Mesenchymal stem cell (in vitro differentiated cells and primary cell): ENCODE data around the gene CCNE1.

Source experiments
- DNase-seq: peaks from one replicate; pipeline ENCODE4 v3.0.0-alpha.2; 2013
- H2AFZ ChIP-seq: one replicate; pipeline ENCODE4 v1.6.1; 2013; ENCODE audit warnings: low read depth, mild to moderate bottlenecking, control low read depth, inconsistent platforms, low read length, moderate library complexity
- H2AK5ac ChIP-seq: 2 replicates; pipeline ENCODE4 v1.6.1; 2013; ENCODE audit warnings: low read length, moderate library complexity, mild to moderate bottlenecking, inconsistent platforms; ENCODE audit not compliant: severe bottlenecking
- H2BK120ac ChIP-seq: one replicate; pipeline ENCODE4 v1.6.1; 2013; ENCODE audit warnings: low read depth, mild to moderate bottlenecking, inconsistent platforms, low read length, moderate library complexity
- H2BK12ac ChIP-seq, 2 experiments: one replicate each; pipeline ENCODE4 v1.6.1; 2013; ENCODE audit warnings: inconsistent platforms in 2 of 2, low read length in 2 of 2, mild to moderate bottlenecking in 2 of 2, moderate library complexity in 2 of 2, control low read depth in 1 of 2
- H2BK15ac ChIP-seq: one replicate; pipeline ENCODE4 v1.6.1; 2013; ENCODE audit warnings: mild to moderate bottlenecking, low read depth, inconsistent platforms; ENCODE audit not compliant: poor library complexity, severe bottlenecking
- H2BK5ac ChIP-seq: 2 replicates; pipeline ENCODE4 v1.6.1; 2013; ENCODE audit warnings: low read depth, mild to moderate bottlenecking, low read length, control low read depth, inconsistent platforms; ENCODE audit not compliant: poor library complexity, severe bottlenecking
- H3K14ac ChIP-seq, 2 experiments: one replicate each; pipeline ENCODE4 v1.6.1; 2013; ENCODE audit warnings: inconsistent platforms in 2 of 2, low read length in 2 of 2, control low read depth in 1 of 2, mild to moderate bottlenecking in 1 of 2, moderate library complexity in 1 of 2
- H3K18ac ChIP-seq, 2 experiments: one replicate each; pipeline ENCODE4 v1.6.1; 2013; ENCODE audit warnings: inconsistent platforms in 2 of 2, low read length in 2 of 2, control low read depth in 1 of 2, low read depth in 1 of 2, mild to moderate bottlenecking in 1 of 2
- H3K23ac ChIP-seq, 2 experiments: one replicate each; pipeline ENCODE4 v1.6.1; 2013; ENCODE audit warnings: inconsistent platforms in 2 of 2, low read length in 2 of 2, mild to moderate bottlenecking in 2 of 2, moderate library complexity in 2 of 2, control low read depth in 1 of 2
- H3K27ac ChIP-seq: 2 replicates; pipeline ENCODE4 v1.5.1; 2013; ENCODE audit warnings: mild to moderate bottlenecking, moderate library complexity, low read length, control low read depth, inconsistent platforms; ENCODE audit not compliant: poor library complexity, severe bottlenecking
- H3K27me3 ChIP-seq, 2 experiments: 2 replicates each; pipeline versions ENCODE4 v1.6.1 to v1.7.0; 2013; ENCODE audit warnings: low read length in 2 of 2, mild to moderate bottlenecking in 2 of 2, moderate library complexity in 2 of 2, control low read depth in 1 of 2, inconsistent platforms in 1 of 2; ENCODE audit not compliant: control insufficient read depth in 1 of 2, insufficient read depth in 1 of 2
- H3K36me3 ChIP-seq, 2 experiments: 2 replicates each; pipeline versions ENCODE4 v1.6.1 to v1.7.0; 2013; ENCODE audit warnings: low read length in 2 of 2, control low read depth in 1 of 2, inconsistent platforms in 1 of 2, low read depth in 1 of 2, mild to moderate bottlenecking in 1 of 2; ENCODE audit not compliant: insufficient read depth in 2 of 2, control insufficient read depth in 1 of 2
- H3K4ac ChIP-seq, 2 experiments: one replicate each; pipeline ENCODE4 v1.6.1; 2013; ENCODE audit warnings: inconsistent platforms in 2 of 2, low read length in 2 of 2, mild to moderate bottlenecking in 2 of 2, moderate library complexity in 2 of 2, control low read depth in 1 of 2, low read depth in 1 of 2
- H3K4me1 ChIP-seq: 2 replicates; pipeline ENCODE4 v1.6.1; 2013; ENCODE audit warnings: low read depth, low read length, control low read depth; ENCODE audit not compliant: control insufficient read depth, insufficient read depth
- H3K4me2 ChIP-seq: 2 replicates; pipeline ENCODE4 v1.6.1; 2013; ENCODE audit warnings: low read length, mild to moderate bottlenecking, inconsistent platforms; ENCODE audit not compliant: poor library complexity, severe bottlenecking
- H3K4me3 ChIP-seq, 2 experiments: 2 replicates each; pipeline versions ENCODE4 v1.5.1 to v1.7.0; 2013; ENCODE audit warnings: low read length in 2 of 2, mild to moderate bottlenecking in 2 of 2, control low read depth in 1 of 2, low read depth in 1 of 2; ENCODE audit not compliant: insufficient read depth in 1 of 2
- H3K79me1 ChIP-seq: replicated peaks from 2 replicates; pipeline ENCODE4 v1.6.1; 2013; ENCODE audit warnings: mild to moderate bottlenecking, control low read depth, low read length, inconsistent platforms; ENCODE audit not compliant: poor library complexity, severe bottlenecking
- H3K9ac ChIP-seq: 2 replicates; pipeline ENCODE4 v1.7.0; 2013; ENCODE audit warnings: mild to moderate bottlenecking, low read length, moderate library complexity
- H3K9me3 ChIP-seq: 2 replicates; pipeline ENCODE4 v1.7.0; 2013; ENCODE audit warnings: mild to moderate bottlenecking, low read length; ENCODE audit not compliant: control insufficient read depth
- H4K8ac ChIP-seq: one replicate; pipeline ENCODE4 v1.6.1; 2013; ENCODE audit warnings: inconsistent platforms, mild to moderate bottlenecking, low read length, moderate library complexity
- H4K91ac ChIP-seq: one replicate; pipeline ENCODE4 v1.6.1; 2013; ENCODE audit warnings: mild to moderate bottlenecking, low read length, inconsistent platforms
- WGBS: methylation state at CpG from one replicate; pipeline ENCODE4 v1.1.7; 2013; ENCODE audit warnings: mixed read lengths; 5-methylcytosine and 5-hydroxymethylcytosine counted together

CCNE1 gene

DNA sequence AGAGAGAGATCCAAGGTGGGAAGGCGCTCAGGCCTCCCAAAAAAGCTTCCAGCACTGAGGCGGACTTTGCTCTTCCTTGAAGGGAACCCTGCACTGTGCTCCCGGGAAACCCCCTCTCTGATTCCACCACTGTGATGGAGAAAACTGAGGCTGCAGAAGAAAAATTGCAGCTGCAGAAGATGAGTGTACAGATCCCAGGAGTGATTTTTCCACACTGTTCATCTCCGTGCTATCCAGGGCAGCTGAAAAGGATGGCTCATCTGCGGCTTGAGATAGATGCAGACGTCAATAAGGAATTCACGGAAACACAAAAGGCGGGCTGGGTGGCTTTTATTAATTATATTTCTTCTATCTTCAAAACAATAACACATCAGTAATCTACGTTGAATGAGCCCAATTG, 26.2 kb downstream of the CCNE1 start:
- no peak for DNase-seq
- no peak overlapping the region for H3K9ac ChIP-seq
- H3K4me2 ChIP-seq, result no peak overlapping the region
- no peaks in the 10 kb centered on the region for H3K36me3 ChIP-seq
- no peaks in the 10 kb centered on the region for H3K9me3 ChIP-seq
- no peak overlapping the region for H2AFZ ChIP-seq
- no peak overlapping the region for H4K8ac ChIP-seq
- no peak overlapping the region for H3K18ac ChIP-seq
- no peaks in the 10 kb centered on the region for H3K79me1 ChIP-seq
- no peak overlapping the region for H4K91ac ChIP-seq
- H3K4me3 ChIP-seq, result no peak overlapping the region
- 87% methylated on average over 7 of the region's 9 CpGs for WGBS
- H3K14ac ChIP-seq, result no peak overlapping the region
- no peak overlapping the region for H2AK5ac ChIP-seq
- no peak overlapping the region for H2BK12ac ChIP-seq
- H3K27ac ChIP-seq, result no peak overlapping the region
- H3K27me3 ChIP-seq, result peaks cover 26 to 48% of the 10 kb centered on the region in 2 experiments
- no peak overlapping the region for H3K4ac ChIP-seq
- H2BK5ac ChIP-seq, result no peak overlapping the region
- peaks cover 9% of the 10 kb centered on the region for H3K4me1 ChIP-seq
- H2BK120ac ChIP-seq, result no peak overlapping the region
- no peak overlapping the region for H2BK15ac ChIP-seq
- no peak overlapping the region for H3K23ac ChIP-seq

DNA sequence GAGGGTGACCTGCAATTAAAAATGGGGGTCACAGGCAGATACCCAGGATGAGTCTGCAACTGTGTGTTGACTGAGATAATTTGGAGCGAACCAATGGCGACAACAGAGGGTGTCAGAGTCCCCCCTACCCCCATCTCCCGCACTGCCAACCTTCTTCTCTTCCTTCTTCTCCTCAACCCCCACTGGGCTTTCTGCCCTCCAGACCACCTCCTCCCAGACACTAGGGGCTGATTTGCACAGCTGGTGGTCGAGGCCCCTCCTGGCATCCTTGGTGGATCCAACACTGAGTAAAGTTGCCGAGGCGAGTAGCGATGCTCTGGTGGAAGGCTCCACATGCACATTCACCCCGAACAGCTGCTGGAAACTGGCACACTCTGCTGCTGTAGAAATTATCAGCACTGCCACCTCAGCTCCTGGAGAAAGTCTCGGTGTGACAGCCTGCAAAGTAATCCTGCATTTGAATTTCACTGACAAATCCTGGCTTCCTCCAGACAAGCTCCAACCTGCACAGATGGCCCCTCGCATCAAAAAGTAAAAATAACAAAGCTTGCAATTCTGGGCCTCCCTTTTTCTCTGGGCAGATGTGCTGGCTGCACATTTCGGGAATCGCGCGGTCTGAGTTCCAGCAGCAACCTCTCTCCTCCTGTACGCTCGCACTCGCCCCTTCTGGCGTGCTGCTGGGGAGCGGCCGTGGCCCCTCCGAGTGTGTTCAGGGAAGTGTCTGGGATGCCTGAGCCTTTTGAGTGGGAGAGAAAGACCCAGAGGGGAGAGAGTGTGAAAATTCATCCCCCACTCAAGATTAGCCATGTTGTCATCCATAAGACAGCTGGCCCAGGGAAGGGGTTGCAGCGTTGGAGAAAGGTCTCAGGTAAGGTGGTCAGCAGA, 28.5 kb downstream of the CCNE1 start:
- Histone ChIP-seq H2BK15ac (no peak overlapping the region), H3K79me1 (no peaks in the 10 kb centered on the region), H3K9me3 (no peaks in the 10 kb centered on the region), H3K36me3 (no peaks in the 10 kb centered on the region), H2AK5ac (no peak overlapping the region), H4K91ac (peak overlapping the region; percentile 76), H2AFZ (no peak overlapping the region), H3K18ac (no peak overlapping the region), H3K4me1 (peaks cover 21% of the 10 kb centered on the region), H2BK120ac (no peak overlapping the region), H3K27me3 (peaks cover 35 to 51% of the 10 kb centered on the region in 2 experiments), H3K4me2 (no peak overlapping the region), H3K23ac (no peak overlapping the region), H4K8ac (peak overlapping the region; percentile 31), H3K14ac (no peak overlapping the region), H2BK5ac (no peak overlapping the region), H3K4me3 (no peak overlapping the region), H3K27ac (no peak overlapping the region), H2BK12ac (peak overlapping the region; percentile 30 to 66), H3K9ac (no peak overlapping the region), H3K4ac (no peak overlapping the region)
- WGBS, result 83% methylated on average over 18 of the region's 22 CpGs
- DNase-seq, result no peak

DNA sequence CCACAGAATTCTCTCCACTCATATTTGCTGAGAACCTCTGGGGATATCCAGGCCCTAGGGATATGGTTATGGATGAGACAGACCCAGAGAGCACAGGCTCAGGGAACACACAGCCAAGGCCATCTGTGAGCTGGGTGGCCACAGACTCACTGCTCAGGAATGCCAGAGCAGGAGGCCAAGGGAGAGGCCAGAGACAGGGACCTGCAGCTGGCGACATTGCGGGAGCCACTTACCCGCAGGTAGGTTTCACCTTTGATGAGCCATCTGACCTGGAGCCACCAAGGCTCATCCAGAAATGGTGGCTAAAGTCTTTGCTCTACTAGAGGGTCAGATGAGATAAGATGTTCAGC, 29.4 kb downstream of the CCNE1 start:
- Histone ChIP-seq H3K79me1 (no peaks in the 10 kb centered on the region), H2AFZ (no peak overlapping the region), H3K18ac (peak overlapping the region; percentile 40 to 68), H3K9me3 (no peaks in the 10 kb centered on the region), H3K36me3 (no peaks in the 10 kb centered on the region), H2BK12ac (peak overlapping the region; percentile 5 to 43), H3K27me3 (peaks cover 35 to 45% of the 10 kb centered on the region in 2 experiments), H3K9ac (no peak overlapping the region), H4K91ac (peak overlapping the region; percentile 55), H3K4ac (peak overlapping the region; percentile 20 to 41), H3K4me1 (peaks cover 25% of the 10 kb centered on the region), H4K8ac (peak overlapping the region; percentile 79), H2AK5ac (no peak overlapping the region), H3K27ac (peak overlapping the region; percentile 25), H3K14ac (no peak overlapping the region), H3K4me3 (no peak overlapping the region), H3K4me2 (no peak overlapping the region), H2BK120ac (no peak overlapping the region), H2BK15ac (no peak overlapping the region), H3K23ac (peak overlapping the region in 1 of 2 experiments; percentile 49), H2BK5ac (no peak overlapping the region)
- WGBS, result 68% methylated on average over 3 of the region's 3 CpGs
- DNase-seq, result peak; percentile 53

DNA sequence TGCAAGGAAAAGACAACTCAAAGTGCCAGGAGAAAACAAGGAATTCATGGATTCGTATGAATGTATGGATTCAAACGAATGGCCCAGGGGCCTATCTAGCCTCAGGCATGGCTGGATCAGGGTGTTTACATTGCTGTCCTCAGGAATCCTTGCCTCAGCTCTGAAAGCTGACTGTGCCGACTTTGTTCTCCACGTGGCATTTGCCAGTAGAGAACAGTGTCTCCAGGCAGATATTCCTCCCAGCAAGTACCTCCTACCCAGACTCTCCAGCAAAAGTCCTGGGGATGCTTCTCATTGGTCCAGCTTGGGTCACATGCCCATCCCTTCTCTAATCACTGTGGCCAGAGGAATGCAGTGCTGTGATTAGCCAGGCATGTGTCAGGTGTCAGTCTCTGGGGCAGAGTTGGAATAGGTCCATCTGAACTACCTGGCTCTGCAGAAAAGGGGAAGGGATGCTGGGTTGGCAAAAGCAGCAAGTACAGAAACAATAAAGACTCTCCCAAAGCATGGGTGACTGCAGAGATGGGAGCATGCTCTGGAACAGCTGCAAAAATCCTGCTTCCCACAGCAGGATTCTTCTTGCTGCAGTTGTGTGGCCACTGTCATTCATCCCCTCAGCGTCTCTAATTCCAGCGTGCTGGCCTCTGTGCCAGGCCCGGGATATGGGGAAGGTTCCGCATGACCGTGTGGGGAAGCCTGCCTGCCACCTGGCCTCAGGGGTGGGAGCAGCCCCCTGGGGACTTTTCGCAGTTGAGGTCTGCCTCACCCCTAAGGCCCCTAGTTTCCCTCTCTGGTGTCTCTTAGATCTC, 30.0 kb downstream of the CCNE1 start:
- no peak overlapping the region for H3K4me3 ChIP-seq
- peaks cover 35 to 43% of the 10 kb centered on the region in 2 experiments for H3K27me3 ChIP-seq
- no peaks in the 10 kb centered on the region for H3K9me3 ChIP-seq
- H3K4me1 ChIP-seq, result peaks cover 25% of the 10 kb centered on the region
- peak; percentile 89 for DNase-seq
- H2BK120ac ChIP-seq, result no peak overlapping the region
- peak overlapping the region; percentile 25 for H3K27ac ChIP-seq
- H3K79me1 ChIP-seq, result no peaks in the 10 kb centered on the region
- no peak overlapping the region for H2BK15ac ChIP-seq
- H2BK5ac ChIP-seq, result no peak overlapping the region
- H3K23ac ChIP-seq, result no peak overlapping the region
- H4K91ac ChIP-seq, result no peak overlapping the region
- H3K4me2 ChIP-seq, result no peak overlapping the region
- no peak overlapping the region for H2AK5ac ChIP-seq
- H3K14ac ChIP-seq, result no peak overlapping the region
- H3K9ac ChIP-seq, result no peak overlapping the region
- peak overlapping the region in 1 of 2 experiments; percentile 40 for H3K18ac ChIP-seq
- WGBS, result 81% methylated on average over 10 of the region's 10 CpGs
- H2BK12ac ChIP-seq, result peak overlapping the region in 1 of 2 experiments; percentile 2
- H4K8ac ChIP-seq, result peak overlapping the region; percentile 79
- H3K36me3 ChIP-seq, result no peaks in the 10 kb centered on the region
- H3K4ac ChIP-seq, result no peak overlapping the region
- H2AFZ ChIP-seq, result no peak overlapping the region
